GM12891 (cell line): ENCODE data around the gene OTOGL.

Experiments
- DNase-seq: peaks from one replicate; pipeline ENCODE4 v3.0.0; 2011; ENCODE audit warnings: low spot score; ENCODE audit not compliant: insufficient read length
- FAIRE-seq: peaks from 2 replicates; lab custom pipeline; 2011; peaks lifted over from hg19 to GRCh38; lab: Jason Lieb, UNC
- PAX5 ChIP-seq: IDR thresholded peaks from 2 replicates; pipeline ENCODE4 v1.6.1; 2011; ENCODE audit warnings: low read length, moderate library complexity, mild to moderate bottlenecking; ENCODE audit not compliant: insufficient read depth, severe bottlenecking
- POLR2A ChIP-seq: IDR thresholded peaks from 2 replicates; pipeline ENCODE4 v1.6.1; 2011; ENCODE audit warnings: low read depth, low read length, control low read depth
- POLR2AphosphoS5 ChIP-seq: IDR thresholded peaks from 2 replicates; pipeline ENCODE4 v1.6.1; 2011; ENCODE audit warnings: low read depth, low read length, control low read depth
- POU2F2 ChIP-seq: IDR thresholded peaks from 2 replicates; pipeline ENCODE4 v1.6.1; 2011; ENCODE audit warnings: low read depth, mild to moderate bottlenecking, control low read depth, low read length, moderate library complexity
- SPI1 ChIP-seq: IDR thresholded peaks from 2 replicates; pipeline ENCODE4 v1.6.1; 2011; ENCODE audit warnings: low read depth, low read length, control low read depth
- TAF1 ChIP-seq: IDR thresholded peaks from 2 replicates; pipeline ENCODE4 v1.6.1; 2011; ENCODE audit warnings: low read depth, low read length, control low read depth

Gene OTOGL

DNA sequence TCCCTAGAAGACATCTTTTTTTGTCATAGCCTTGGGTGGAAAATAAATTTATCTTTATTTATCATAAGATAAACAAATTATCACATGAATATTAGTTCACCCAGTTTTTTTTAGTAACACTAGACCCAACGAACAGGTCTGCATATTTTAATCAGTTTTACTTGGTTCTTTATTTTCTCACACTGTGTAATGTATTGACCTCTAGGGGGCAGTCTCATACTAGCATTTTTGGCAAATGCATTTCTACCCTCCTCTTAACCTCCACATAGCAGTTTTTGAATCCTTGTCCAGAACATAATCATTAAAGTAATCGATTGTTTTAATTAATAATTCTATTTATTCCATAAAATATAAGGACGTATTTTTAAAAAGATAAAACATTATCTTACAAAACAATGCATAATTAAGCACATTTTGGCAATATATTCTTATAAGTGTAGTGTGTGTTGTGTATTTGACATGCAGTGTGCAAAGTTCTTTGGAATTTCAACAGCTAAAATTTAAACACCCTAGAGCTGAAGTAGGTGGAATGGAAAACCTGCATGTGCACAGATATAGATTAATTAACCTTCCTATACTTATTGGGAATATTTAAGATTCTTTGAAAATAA, 313.1 kb downstream of the OTOGL start:
- DNase-seq (no peak), FAIRE-seq (no peak)
- TF ChIP-seq PAX5 (no peak), POU2F2 (no peak), POLR2AphosphoS5 (no peak), SPI1 (no peak), POLR2A (no peak), TAF1 (no peak)

DNA sequence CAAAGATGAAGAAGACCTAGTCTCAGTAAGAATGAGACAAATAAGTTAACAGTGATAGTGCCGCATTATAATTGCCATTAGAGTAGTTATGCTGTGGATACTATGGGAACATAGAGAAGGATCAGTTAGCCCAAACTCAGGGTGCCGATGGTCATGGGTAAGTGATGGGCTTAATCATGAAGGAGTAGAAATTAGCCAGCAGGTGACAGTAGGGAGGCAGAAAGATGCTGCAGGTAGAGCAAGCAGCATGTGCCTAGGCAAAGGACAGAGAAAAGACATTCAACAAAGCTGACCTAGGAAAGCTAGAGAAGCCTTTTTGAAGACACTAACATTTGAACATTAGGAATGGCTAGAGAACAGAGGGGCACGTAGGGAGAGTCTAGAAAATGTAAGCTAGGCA, 314.1 kb downstream of the OTOGL start:
- FAIRE-seq: no peak
- TF ChIP-seq POLR2AphosphoS5 (no peak), SPI1 (no peak), PAX5 (no peak), POU2F2 (no peak), POLR2A (no peak), TAF1 (no peak)
- DNase-seq: no peak

GRCh38 chr12:80415466-80415865, 316.1 kb downstream of the OTOGL start:
- FAIRE-seq (no peak), DNase-seq (no peak)
- no peak for TF ChIP-seq POLR2A
- TF ChIP-seq TAF1: no peak
- no peak for TF ChIP-seq PAX5
- no peak for TF ChIP-seq POU2F2
- no peak for TF ChIP-seq SPI1
- no peak for TF ChIP-seq POLR2AphosphoS5

GRCh38 chr12:80419644-80420043, 320.3 kb downstream of the OTOGL start:
- TF ChIP-seq TAF1 (no peak), POLR2A (no peak), PAX5 (no peak), SPI1 (no peak), POLR2AphosphoS5 (no peak), POU2F2 (no peak)
- FAIRE-seq: no peak

DNA sequence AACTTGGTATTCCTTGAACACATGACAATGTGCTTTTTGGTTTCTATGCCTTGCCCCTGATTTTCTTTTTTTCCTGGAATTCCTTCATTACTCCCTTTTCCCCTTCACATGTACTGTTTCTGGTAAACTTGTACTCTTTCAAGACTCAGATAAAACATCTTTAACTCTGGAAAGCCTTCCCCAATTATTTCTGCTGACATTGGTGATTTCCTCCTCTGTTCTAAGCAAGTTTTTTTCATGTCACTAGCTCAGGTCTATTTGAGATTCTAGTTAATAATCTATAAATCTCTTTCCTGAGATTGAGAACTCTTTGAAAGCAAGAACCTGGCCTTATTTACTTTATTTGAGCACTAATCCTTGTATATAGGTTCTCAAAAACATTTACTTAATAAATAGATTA, 320.7 kb downstream of the OTOGL start:
- no peak for FAIRE-seq
- no peak for DNase-seq
- TF ChIP-seq TAF1 (no peak), POLR2A (no peak), SPI1 (no peak), POLR2AphosphoS5 (no peak), PAX5 (no peak), POU2F2 (no peak)

More at GRCh38 chr12:80419644-80420043, 320.3 kb downstream of the OTOGL start:
- no peak for DNase-seq

GRCh38 chr12:80422550-80422949, 323.2 kb downstream of the OTOGL start:
- TF ChIP-seq POLR2AphosphoS5: no peak
- no peak for TF ChIP-seq PAX5
- TF ChIP-seq POLR2A: no peak
- TF ChIP-seq POU2F2: no peak
- no peak for TF ChIP-seq SPI1
- TF ChIP-seq TAF1: no peak
- DNase-seq (no peak), FAIRE-seq (no peak)
